Measurements from ENCODE around the gene PNMA1. TPM values are rescaled to one million over a fixed set of nuclear protein-coding genes. Genes with fewer than 3 reads are reported as not detected.
A peak's percentile ranks its signal among the peaks of the same experiment; 100 is the strongest.
"Not testable (repeated sequence)": the region's sequence is repeated elsewhere in the genome, so short reads cannot be mapped to it uniquely, and the experiment has no call there.

PNMA1 gene
- total RNA-seq, 2 experiments from 2014 or later = 26.6 to 28.3 TPM

DNA sequence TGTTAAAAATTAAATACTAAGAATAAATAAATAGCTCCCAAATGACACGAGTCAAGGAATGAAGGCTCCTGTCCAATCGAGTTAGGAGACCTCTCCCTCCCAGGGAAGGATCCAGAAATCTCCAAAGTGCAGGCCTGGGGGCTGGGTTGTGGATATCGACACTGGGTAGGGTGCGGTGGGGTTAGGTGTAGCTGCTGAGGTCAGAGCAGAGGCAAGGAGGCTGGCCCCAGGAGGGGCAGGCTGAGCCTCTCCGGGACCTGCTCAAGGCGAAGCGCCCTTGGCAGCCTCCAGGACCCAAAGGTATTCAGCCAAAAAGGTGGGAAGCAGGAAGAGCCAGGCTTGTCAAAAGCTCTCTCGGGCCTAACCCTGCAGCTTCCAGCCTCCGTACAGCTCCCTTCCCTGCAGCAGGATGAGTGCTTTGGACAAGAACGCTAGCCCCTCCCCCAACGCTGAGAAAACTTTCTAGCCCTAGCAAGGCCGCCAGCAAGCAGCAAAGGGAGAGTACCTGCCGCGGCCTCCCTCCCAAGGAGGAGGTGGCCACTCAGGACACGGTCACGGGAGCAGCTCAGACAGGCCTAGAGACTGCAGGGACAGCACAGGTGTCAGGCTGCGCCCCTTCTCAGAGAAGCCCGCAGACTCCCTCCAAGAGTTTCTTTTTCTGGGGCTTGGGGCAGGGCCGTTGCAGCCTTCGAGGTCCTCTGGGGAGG is 3.7 kb upstream of the PNMA1 start:
- no peak overlapping the region for H3K4me3 Mint-ChIP-seq
- no peak overlapping the region for H3K27ac Mint-ChIP-seq

GRCh38 chr14:73717266-73717665 is 3.1 kb upstream of the PNMA1 start:
- DNase-seq = no peak
- no peaks in the 10 kb centered on the region for H3K9me3 Mint-ChIP-seq
- H3K27me3 Mint-ChIP-seq = no peaks in the 10 kb centered on the region
- peaks cover 6% of the 10 kb centered on the region for H3K4me1 Mint-ChIP-seq
- peak overlapping the region; percentile 47 for H3K27ac Mint-ChIP-seq
- H3K4me3 Mint-ChIP-seq = no peak overlapping the region
- H3K36me3 Mint-ChIP-seq = peaks cover 16% of the 10 kb centered on the region

More for the DNA sequence above, 3.7 kb upstream of the PNMA1 start:
- DNase-seq = no peak
- Mint-ChIP-seq H3K27me3 (no peaks in the 10 kb centered on the region), H3K9me3 (no peaks in the 10 kb centered on the region), H3K4me1 (peaks cover 5% of the 10 kb centered on the region), H3K36me3 (peaks cover 19% of the 10 kb centered on the region)

DNA sequence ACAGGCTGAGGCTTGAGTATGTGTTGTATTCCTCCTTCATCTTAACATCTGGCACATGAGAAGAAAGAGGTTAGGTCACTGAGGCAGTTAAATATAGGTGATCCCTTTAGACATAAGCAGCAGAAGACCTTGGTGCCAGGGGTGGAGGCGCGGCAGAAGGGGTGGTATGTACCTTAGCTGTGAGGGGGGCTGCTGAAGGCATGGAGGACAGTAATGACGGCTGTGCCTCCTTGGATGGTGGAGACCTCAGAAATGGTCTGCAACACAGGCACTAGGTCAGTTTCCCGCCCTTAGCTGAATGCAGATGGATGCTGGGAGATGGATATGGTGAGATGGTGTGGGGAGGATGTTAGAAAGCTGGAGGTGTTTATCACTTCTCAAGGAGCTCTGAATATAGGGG is 1.5 kb upstream of the PNMA1 start:
- no peaks in the 10 kb centered on the region for H3K9me3 Mint-ChIP-seq
- no peak overlapping the region for H3K27ac Mint-ChIP-seq
- H3K4me1 Mint-ChIP-seq = peaks cover 10% of the 10 kb centered on the region
- no peak for DNase-seq
- peaks cover 8% of the 10 kb centered on the region for H3K36me3 Mint-ChIP-seq
- H3K4me3 Mint-ChIP-seq = no peak overlapping the region
- no peaks in the 10 kb centered on the region for H3K27me3 Mint-ChIP-seq

GRCh38 chr14:73714656-73715081 is 485 bp upstream of the PNMA1 start:
- H3K27ac Mint-ChIP-seq = peak overlapping the region; percentile 74

GRCh38 chr14:73713206-73713802 is 880 bp downstream of the PNMA1 start:
- no peak for DNase-seq
- Mint-ChIP-seq H3K36me3 (peaks cover 8% of the 10 kb centered on the region), H3K9me3 (no peaks in the 10 kb centered on the region), H3K27ac (peak overlapping the region; percentile 90), H3K4me3 (peak overlapping the region; percentile 87), H3K27me3 (no peaks in the 10 kb centered on the region), H3K4me1 (peaks cover 15% of the 10 kb centered on the region)

More at GRCh38 chr14:73714656-73715081, 485 bp upstream of the PNMA1 start:
- no peaks in the 10 kb centered on the region for H3K27me3 Mint-ChIP-seq
- H3K4me3 Mint-ChIP-seq = peak overlapping the region; percentile 59
- peaks cover 13% of the 10 kb centered on the region for H3K36me3 Mint-ChIP-seq
- peaks cover 15% of the 10 kb centered on the region for H3K4me1 Mint-ChIP-seq
- H3K9me3 Mint-ChIP-seq = no peaks in the 10 kb centered on the region
- DNase-seq = no peak

GRCh38 chr14:73712540-73713180 is 1.5 kb downstream of the PNMA1 start:
- Mint-ChIP-seq H3K9me3 (no peaks in the 10 kb centered on the region), H3K27ac (peak overlapping the region; percentile 90)

DNA sequence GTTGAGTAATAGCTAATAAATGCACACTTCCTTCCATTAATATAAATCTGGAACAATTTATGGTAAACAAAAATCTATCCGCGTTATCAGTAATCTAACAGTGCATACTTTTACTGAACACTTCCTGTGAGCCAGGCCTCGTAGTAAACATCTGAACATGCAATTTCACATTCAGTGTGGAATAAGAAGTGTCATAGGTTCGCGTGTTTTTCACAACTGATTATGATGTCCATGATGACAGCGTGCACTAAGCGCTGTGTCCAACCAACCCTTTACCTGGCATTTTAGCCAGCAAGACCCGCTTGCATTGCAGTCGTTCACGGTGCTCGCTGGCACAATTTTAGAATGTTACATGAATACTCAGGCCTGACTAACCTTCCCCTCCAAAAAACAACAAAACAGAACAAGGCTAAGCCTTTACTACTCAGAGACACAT is 2.1 kb downstream of the PNMA1 start:
- Mint-ChIP-seq H3K36me3 (peaks cover 5% of the 10 kb centered on the region), H3K4me1 (peaks cover 15% of the 10 kb centered on the region), H3K27me3 (no peaks in the 10 kb centered on the region), H3K4me3 (peak overlapping the region; percentile 87), H3K27ac (peak overlapping the region; percentile 90), H3K9me3 (no peaks in the 10 kb centered on the region)
- DNase-seq = no peak

More at GRCh38 chr14:73712540-73713180, 1.5 kb downstream of the PNMA1 start:
- Mint-ChIP-seq H3K36me3 (peaks cover 5% of the 10 kb centered on the region), H3K4me1 (peaks cover 15% of the 10 kb centered on the region), H3K27me3 (no peaks in the 10 kb centered on the region), H3K4me3 (peak overlapping the region; percentile 87)
- DNase-seq = peak; percentile 61

GRCh38 chr14:73710737-73711136 is 3.4 kb downstream of the PNMA1 start:
- Mint-ChIP-seq H3K4me1 (peaks cover 15% of the 10 kb centered on the region), H3K27ac (no peak overlapping the region), H3K4me3 (no peak overlapping the region), H3K36me3 (peaks cover 5% of the 10 kb centered on the region), H3K27me3 (no peaks in the 10 kb centered on the region), H3K9me3 (no peaks in the 10 kb centered on the region)
- no peak for DNase-seq

DNA sequence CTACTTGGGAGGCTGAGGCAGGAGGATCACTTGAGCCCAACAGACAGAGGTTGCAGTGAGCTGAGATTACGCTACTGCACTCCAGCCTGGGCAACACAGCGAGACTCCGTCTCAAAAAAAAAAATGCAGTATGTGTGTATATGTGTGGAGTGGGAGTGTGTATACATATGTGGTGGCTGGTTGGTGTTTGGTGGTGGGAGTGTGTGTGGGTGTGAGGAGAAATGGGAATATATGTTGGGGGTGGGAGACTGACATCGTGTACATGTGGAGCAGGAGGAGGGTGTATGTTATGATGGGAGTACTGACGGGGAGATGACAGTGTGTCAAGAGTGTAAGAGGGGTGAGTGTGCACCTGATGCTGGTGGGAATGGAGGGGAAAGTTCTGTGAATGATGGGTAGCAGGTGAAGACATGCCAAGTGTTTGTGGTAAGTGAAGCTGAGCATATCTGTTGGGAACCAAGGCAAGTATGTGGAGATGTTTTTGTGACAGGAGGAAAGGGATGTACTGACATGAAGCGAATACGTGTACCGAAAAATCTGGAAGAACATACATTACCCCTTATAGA is 4.2 kb downstream of the PNMA1 start:
- Mint-ChIP-seq H3K4me1 (peaks cover 15% of the 10 kb centered on the region), H3K27me3 (no peaks in the 10 kb centered on the region), H3K4me3 (no peak overlapping the region), H3K36me3 (peaks cover 5% of the 10 kb centered on the region), H3K27ac (no peak overlapping the region), H3K9me3 (no peaks in the 10 kb centered on the region)
- no peak for DNase-seq

- not testable (repeated sequence) for H3K27ac Mint-ChIP-seq, H3K4me3 Mint-ChIP-seq, H3K9me3 Mint-ChIP-seq, H3K36me3 Mint-ChIP-seq, H3K27me3 Mint-ChIP-seq, DNase-seq, H3K4me1 Mint-ChIP-seq
Observed at GRCh38 chr14:73708076-73708475, 6.1 kb downstream of the PNMA1 start.

DNA sequence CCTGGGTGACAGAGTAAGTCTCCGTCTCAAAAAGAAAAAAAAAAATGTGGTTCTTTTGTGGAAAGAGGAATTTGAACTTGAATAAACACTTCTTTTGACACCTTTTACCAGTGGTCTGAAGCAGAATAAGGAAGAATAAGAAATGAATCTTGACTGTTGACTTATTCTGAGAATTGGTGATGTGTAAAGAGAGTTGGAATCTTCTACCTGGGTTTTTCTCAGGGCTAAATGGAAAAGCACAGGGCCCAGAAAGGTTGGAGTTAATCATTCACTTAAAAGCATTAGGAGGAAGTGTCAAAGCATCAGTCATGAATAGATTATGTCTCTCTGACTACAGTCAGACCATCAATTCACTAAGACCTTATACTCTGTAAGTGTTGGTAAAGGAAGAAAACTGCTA is 13.9 kb downstream of the PNMA1 start:
- no peak for DNase-seq
- Mint-ChIP-seq H3K4me3 (no peak overlapping the region), H3K36me3 (peaks cover 3% of the 10 kb centered on the region), H3K9me3 (no peaks in the 10 kb centered on the region), H3K27ac (no peak overlapping the region), H3K27me3 (no peaks in the 10 kb centered on the region), H3K4me1 (peaks cover 30% of the 10 kb centered on the region)

- Mint-ChIP-seq H3K4me1 (peaks cover 30% of the 10 kb centered on the region), H3K27me3 (no peaks in the 10 kb centered on the region), H3K9me3 (no peaks in the 10 kb centered on the region), H3K36me3 (peaks cover 7% of the 10 kb centered on the region), H3K27ac (peak overlapping the region; percentile 94), H3K4me3 (peak overlapping the region; percentile 32)
- DNase-seq = no peak
Observed at GRCh38 chr14:73696466-73697400, 17.5 kb downstream of the PNMA1 start.

DNA sequence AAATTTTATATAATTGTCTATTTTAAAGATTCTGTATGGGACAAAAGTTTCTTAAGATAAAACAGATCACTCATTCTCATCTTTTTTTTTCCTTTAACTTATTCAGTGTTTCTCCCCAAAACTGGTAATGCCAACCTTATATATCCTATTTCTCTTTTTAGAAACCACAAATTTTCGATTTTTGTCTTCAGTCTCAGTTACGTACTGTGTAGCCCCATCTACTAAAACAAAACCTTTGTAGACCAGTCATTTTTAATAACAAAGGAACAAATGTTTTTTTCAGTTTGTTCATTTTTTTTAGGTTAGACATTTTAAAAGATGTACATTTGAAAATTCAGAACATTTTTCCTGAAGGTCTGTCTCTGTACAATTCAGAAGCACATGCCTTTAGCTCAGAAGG is 18.2 kb downstream of the PNMA1 start:
- Mint-ChIP-seq H3K4me1 (peaks cover 30% of the 10 kb centered on the region), H3K36me3 (peaks cover 7% of the 10 kb centered on the region), H3K27me3 (no peaks in the 10 kb centered on the region), H3K4me3 (peak overlapping the region; percentile 19), H3K27ac (peak overlapping the region; percentile 86), H3K9me3 (no peaks in the 10 kb centered on the region)
- DNase-seq = no peak

DNA sequence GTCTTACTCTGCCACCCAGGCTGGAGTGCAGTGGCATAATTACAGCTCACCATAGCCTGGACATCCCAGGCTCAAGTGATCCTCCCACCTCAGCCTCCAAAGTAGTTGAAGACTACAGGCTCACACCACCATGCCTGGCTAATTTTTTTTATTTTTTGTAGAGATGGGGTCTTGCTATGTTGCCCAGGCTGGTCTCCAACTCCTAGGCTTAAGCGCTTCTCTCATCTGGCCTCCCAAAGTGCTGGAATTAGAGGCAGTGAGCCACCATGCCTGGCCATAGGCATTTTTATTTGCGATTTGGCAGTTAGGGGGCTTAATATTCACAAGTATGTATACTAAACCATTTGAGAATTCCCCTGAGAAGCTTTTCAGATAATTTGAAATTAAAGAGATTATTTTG is 19.1 kb downstream of the PNMA1 start:
- H3K27me3 Mint-ChIP-seq = no peaks in the 10 kb centered on the region
- no peak for DNase-seq
- peaks cover 23% of the 10 kb centered on the region for H3K4me1 Mint-ChIP-seq
- no peaks in the 10 kb centered on the region for H3K9me3 Mint-ChIP-seq
- H3K4me3 Mint-ChIP-seq = no peak overlapping the region
- H3K36me3 Mint-ChIP-seq = peaks cover 7% of the 10 kb centered on the region
- H3K27ac Mint-ChIP-seq = no peak overlapping the region
